GM10847 (cell line): ENCODE data around the gene TAF3.

Source experiments
- POLR2A ChIP-seq: IDR thresholded peaks from 2 replicates; pipeline ENCODE4 v1.6.1; 2011; ENCODE audit not compliant: insufficient read length; ENCODE audit errors: extremely low read depth

The TAF3 gene

DNA sequence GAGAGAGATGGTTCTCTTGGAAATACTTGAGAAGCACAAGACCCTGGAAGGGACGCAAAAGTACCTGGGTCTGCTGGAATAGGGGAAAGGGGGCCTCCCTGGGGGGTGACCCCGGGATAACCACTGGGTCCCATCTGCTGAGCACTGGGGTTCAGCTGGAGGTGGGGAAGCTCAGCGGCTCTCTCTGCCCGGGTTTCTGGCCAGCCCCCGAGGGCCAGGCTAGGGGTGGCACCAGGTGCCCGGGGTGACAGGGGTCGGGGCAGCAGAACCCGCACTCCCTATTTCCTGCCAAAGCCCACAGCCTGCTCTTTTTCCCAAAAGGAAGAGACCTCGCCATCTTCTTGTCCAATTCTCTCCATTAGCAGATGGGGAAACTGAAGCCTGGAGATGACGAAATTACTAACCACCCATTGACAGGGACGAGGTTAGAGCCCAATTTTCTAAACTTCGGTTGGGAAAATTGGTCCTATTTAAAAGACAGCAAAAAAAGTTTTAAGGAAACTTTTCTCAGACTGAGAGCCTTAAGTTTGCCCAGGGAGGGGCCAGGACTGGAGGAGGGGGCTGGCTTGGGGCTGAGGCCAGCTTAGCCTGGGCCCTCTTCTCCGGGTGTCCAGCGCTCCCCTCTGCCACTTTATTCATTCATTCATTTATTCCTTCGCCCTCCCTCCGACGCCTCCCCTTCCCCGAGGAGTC lies 218.3 kb downstream of the TAF3 start:
- TF ChIP-seq POLR2A: no peak

DNA sequence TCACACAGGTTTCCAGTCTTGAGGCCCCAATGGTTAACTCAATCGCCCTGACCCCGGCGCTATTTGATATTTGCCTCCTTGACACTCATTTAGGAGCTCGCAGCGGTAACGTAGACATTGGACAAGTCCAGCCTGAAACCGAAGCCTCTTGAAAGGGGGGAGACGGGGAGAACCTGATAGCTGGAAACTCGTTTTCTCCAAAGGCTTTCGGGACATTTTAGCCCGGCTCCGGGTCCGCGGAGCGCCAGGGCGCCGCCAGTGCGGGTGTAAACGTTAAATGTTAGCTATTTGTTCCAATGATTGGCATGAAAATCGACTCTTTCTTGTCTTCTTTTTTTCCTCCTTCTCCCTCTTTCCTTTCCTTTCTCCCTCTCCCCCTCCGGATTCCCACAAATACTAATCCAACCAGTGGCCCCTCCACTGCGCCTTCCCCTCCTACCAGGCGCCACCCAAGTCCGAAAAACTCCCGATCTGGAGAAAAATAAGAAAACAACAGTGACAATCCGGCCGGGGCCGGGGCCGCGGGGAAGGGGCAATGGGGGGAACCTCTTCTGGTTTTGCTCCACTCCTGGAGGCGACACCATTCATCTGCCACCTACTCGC lies 219.0 kb downstream of the TAF3 start:
- no peak for TF ChIP-seq POLR2A

DNA sequence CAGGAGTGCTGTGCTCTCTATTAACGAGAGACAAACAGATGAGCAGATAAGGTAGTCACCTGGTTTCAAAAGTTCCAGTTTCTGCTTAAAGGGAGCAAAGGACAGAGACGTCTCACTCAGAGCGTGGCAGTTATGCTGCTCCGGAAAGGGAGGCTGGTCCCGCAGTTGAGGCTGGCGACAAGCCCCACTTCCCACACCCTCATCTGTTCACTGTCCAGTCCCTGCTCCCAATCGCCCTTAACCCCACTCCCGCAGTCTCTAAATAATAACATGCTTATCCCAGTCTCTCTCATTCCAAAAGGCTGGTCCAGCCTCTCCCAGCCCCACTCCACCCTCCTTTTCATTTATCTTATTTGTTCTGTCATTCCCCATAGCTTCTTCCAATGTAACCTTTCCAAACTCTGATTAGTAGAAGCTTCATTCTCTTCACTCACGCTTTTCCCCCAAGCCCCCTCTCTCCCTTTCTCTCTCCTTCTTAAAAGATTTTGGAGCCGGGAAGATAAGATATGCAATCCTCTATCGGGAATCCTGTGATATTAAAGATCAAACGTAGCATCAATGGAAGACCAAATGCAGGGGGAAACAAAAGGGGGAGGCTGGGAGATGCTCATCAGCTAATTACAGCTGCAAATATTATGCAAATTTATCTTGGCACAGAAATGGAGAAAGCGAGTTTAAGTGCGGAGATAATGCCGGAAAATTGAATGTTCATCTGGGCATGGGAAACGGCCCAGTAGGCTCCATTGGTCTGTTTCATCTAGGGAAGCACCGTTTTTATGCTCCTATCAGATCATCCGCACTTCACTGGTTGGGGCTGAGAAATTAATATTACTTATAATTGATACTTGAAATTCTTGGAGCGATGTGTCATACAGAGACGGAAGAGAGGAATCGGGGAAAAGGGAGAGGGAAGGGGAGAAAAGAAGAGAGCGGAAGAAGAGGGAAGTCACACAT lies 219.9 kb downstream of the TAF3 start:
- TF ChIP-seq POLR2A: no peak

DNA sequence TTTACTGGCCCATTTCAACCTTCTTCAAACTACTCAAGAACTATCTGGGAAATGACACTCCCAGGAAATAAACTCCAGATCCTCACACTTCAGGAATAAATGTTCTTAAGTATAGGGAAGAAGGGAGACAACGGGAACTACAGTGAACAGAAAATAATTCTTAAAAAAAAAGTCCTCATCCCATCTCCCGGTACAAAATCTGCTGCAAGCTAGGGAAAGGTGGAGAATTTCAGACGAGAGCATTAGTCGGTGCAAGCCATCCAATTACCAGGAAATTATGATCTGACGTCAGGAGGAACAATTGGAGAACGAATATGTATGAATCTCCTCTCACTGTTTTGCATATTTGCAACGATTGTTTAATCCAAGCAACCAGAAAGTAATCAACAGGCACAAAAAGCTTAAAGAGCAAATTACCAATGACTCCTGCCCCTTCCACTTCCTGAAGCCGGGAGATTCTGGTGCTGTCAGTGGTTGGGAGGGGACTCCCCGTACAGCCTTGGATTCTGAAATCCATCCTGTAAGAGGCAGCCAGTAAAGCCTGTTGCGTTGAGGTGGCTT lies 221.1 kb downstream of the TAF3 start:
- TF ChIP-seq POLR2A: no peak

DNA sequence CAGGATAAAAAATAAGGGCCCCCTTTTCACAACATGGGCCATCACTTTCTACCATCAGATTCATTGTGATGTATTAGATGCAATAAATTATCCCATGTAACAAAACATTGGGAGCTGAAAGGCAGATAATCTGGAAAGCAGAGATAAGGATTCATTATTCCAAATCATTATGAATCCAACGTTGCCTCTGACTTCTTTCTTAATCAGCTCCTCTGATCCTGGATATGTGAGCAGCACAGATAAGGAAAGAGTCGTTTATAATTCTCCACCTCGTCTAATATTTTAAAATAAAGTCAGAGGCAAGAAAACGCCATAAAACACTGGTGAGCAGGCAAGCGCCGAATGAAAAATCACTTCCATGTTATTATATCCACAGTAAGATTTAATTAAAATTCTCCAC lies 222.3 kb downstream of the TAF3 start:
- TF ChIP-seq POLR2A: no peak

DNA sequence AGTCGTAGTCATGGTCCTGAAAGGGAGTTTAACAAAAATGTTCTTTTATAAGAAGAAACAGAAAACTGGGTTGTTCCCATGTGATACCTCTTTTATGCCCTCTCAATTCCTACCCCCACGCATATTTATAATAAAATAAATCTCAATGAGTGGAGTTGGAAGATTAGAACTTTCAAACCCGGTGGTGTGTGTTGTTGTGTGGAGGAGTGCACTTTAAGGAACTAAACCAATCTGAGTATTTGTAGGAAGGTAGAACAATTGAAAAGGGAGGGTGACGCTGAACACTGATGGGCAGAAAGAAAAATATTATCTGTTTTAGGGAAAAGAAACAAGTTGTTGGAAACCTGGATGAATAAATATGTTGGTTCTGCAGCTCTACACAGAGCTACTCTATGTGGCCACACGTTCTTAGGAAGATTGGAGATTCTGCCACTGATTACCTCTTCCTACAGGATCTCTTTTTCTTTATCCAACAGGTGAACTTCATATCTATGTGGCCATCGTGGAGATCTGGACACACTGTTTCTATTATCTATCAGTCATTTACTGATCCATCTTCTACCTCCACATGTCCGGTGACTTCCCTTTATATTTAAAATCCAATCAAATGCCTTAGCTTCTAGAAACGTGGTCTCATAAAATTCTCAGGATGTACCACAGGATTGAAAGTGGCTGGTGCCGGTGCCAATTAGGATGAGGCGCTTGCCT lies 223.1 kb downstream of the TAF3 start:
- TF ChIP-seq POLR2A: no peak

DNA sequence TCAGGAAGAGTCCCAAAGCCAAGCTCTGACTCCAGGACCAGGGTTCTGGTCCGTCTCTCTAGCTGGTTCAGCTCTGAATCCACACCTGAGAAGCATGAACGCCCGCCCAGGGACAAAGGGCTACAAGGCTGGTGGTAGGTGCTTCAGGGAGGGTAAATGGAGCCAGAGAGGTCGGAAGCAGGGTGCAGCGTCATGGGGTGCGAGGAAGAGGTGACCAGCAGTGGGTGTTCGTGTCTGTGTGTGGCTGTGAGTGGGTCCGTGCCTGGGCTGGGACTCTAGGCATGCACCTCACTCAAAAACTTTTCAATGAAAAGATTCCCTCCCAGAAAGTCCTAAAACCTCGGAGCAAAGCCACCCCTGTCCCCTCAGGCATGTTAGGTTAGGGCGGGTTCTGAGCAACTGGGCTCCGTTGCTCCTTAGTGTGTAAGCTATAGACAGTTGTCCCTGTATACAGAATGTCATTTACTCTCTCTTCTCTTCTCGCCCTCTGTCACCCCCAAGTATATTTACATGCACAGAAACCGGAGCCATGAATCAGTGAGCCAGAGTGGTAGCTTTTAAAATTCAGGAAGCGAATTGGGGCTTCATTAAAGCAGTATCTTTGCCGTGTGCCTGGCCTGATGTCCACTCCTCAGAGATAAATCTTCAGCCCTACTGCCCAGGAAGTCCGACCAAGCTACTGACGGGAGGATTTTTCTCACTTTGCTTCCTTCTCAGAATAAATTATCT lies 223.9 kb downstream of the TAF3 start:
- no peak for TF ChIP-seq POLR2A

DNA sequence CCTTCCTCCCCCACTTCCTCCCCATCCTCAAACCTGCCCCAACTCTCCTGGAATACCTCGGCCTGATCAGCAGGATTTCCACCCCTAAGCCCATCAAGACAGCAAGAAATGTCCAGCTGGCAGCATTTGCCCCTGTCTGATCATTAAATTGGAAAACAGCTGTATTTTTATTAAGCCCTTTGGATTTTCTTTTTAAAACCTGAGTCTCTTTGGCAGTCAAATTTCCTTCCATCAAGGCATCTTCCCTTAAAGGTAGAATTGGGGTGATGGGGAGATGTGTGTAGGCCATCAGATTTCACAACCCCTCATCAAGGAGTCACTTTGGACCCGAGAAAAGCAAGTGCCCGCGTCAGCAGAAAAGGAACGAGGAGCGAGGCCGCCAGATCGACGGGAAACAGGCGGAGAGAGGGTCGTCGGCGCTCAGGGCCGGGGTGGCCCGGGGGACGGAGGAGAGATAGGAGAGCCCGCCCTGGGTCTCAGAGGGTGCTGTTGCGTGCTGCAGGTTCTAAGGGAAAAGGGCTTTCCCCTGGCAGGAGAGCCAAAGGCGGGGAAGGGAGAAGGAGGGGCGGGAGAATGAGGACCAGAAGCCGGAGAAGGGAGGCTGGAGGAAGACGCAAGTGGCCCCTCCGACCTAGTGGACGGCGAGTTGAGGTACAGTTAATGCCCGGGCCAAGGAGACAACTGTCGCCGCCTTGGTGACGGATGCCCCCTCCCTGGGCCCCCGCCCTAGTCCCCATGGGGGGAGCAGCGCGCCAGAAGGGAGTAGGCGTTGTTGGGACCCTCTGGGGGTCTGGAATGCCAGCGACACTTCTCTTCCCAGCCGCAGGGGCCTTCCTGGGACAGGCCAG lies 224.6 kb downstream of the TAF3 start:
- TF ChIP-seq POLR2A: no peak

DNA sequence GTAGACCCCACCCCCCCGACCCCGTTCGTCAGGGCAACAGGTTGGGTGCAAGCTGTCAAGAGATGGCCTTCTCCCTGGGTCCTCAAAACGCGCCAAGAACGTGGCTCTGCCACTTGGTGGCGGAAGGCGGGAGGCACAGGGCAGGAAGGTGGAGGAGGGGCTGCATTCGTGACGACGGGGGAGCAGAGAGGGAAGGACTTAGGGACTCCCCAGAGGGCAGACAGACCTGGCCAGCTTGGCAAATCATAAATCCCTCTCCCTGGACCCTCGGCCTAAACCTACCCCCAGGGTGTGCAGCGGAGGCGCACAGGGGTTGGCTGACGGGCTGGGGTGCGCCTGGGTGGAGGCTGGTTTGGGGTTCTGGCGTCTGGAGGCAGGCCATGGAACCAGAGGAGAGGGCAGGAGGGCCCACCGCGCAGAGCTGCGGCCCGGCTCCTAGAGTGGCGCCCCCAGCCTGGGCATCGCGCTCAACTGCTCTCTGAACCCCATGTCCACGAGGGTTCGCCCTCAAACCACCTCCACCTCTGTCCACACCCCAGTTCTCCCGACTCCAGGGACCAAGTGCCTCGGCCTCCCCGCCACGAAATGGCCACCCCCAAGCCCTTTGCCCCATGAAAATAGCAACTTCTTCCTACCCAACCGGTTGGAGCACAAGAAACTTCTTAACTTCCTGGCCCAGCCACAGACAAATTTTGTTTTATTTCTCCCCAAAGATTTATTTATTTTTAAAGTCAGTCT lies 225.4 kb downstream of the TAF3 start:
- no peak for TF ChIP-seq POLR2A

DNA sequence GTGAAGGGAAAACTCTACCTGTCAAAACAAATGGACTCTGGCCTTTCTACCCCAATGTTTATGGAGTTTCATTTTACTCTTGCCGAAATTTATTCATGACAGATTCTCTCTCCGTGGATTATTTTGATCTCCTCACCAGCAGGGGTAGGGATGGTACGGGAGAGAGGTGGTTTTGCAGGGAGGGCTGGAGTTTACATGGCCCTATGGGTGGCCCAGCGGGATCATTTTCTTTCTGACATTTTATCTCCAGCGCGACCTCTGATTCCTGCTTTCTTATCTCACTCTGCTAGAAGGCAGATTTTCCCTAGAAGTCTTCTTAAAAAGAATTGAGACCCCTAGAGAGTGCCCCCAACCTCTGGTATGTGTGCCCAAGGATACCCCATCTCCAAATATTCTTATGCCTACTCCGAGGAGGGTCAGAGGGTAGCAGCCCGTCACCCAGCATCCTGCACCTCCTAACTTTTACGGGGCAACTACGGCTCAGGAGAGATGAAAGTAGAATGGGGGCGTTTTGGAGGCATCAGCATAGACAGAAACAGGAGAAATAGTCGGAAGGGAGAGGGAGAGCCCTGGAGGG lies 226.1 kb downstream of the TAF3 start:
- TF ChIP-seq POLR2A: no peak

DNA sequence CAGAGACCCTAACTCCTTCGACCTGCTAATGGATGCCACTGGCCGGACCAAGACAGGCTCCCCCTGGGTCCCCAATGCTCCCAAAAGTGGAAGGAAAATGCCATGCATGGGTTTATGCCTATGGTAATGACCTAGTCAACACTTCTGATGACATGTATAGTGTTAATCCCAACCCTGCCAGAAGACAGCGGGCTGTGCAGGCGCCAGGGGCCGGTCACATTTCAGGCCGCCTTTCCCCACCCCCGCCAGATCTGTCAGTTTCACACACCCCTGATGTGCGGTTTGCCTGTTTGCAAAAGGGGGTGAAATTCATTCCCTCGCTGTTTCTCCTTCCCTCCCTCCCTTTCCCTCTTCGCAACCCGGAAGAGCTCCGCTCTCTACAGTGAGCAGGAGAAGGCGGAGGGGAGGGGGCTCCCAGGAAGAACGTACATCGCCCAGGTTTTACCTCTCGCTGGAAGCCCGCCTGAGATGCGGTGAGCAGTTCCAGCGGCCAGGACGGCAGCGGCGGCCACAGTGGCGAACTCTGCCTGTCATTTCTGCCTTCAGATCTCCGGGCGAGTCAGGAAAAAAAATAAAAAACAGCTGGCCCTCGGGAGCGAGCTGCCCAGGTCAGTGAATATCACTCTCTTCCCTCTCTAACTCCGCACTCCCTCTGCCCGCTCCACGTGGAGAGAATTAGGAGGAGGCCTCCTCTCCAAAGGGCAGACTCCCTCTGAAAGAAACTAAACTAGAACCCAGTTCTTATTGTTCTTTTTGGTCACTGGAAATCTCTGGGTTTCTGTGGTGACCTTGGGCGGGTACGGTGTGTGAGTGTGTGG lies 226.8 kb downstream of the TAF3 start:
- TF ChIP-seq POLR2A: no peak
